GM19467 (cell line): Measurements from ENCODE around the gene KRTAP10-5.
"Not testable (repeated sequence)": the region's sequence is repeated elsewhere in the genome, so short reads cannot be mapped to it uniquely, and the experiment has no call there.

ENCODE experiments used
- ATAC-seq: cut with Tn5 transposase; IDR thresholded peaks from one replicate; pipeline ENCODE4 v1.9.1; 2021; ENCODE audit warnings: mild to moderate bottlenecking, moderate library complexity; ENCODE audit not compliant: unreplicated experiment

KRTAP10-5 gene

GRCh38 chr21:44552136-44552535 lies 28.3 kb downstream of the KRTAP10-5 start:
- no peak for ATAC-seq

DNA sequence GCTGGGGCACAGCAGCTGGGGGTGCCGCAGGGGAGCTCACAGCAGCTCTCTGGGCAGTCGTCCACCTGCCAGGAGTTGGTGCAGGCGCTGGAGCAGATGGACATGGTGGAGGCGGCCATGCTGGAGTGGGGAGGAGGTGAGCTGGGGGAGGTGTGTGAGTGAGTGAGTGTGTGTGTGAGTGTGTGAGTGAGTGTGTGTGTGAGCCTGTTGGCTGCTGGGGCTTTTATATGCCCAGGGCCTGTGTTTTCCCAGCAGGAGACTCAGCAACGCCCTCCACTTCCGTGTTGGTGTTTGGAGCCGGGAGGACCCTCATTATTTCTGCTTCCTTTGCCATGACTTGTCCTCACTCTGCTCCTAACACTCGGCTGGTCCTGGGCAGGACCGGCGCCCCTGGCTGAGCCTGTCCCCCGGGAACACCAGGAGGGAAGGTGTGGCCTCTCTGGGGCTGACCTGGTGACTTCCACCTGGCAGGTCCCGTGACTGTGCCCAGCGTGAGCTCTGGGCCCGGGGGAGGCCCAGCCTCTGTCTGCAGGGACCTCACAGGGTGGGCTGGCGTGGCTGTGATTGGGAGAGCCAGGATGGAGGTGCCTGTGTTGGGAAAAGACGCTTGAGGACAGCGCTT lies 29.0 kb downstream of the KRTAP10-5 start, which contains the start of gene KRTAP10-2:
KRTAP10-2 (minus strand) TSS at position 166 of the 622 bp plus-strand sequence; CDS start at position 119, 47 bp downstream.
- ATAC-seq: no peak

DNA sequence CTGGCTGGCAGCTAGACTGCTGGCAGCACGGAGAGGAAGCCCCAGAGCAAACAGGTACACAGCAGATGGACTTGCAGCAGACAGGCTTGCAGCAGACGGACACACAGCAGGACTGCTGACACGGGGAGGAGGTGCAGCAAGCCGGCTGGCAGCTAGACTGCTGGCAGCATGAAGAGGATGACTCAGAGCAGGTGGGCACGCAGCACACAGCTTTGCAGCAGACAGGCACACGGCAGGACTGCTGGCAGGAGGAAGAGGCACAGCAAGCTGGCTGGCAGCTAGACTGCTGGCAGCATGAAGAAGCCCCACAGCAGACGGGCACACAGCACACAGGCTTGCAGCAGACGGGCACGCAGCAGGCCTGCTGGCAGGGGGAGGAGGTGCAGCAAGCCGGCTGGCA lies 29.6 kb downstream of the KRTAP10-5 start:
- no peak for ATAC-seq

DNA sequence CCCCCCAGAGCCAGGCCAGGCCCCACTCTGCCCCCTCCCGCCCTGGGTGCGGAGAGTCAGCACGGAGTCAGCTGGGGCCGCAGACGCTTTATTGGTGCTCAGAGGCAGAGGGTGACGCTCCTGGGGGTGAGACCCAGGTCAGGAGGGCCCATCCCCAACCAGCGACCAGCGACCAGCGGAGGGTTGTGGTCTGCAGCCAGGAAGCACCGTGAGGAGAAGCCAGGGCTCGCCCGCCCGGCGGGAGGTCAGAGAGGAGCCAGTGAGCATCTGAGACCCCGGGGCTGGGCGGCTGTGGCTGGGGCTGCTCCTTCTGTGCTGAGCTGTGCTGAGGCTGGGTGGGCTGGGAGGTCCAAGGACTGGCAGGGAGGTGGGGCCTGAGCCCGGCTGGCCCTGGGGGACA lies 30.1 kb downstream of the KRTAP10-5 start:
- not testable (repeated sequence) for ATAC-seq

DNA sequence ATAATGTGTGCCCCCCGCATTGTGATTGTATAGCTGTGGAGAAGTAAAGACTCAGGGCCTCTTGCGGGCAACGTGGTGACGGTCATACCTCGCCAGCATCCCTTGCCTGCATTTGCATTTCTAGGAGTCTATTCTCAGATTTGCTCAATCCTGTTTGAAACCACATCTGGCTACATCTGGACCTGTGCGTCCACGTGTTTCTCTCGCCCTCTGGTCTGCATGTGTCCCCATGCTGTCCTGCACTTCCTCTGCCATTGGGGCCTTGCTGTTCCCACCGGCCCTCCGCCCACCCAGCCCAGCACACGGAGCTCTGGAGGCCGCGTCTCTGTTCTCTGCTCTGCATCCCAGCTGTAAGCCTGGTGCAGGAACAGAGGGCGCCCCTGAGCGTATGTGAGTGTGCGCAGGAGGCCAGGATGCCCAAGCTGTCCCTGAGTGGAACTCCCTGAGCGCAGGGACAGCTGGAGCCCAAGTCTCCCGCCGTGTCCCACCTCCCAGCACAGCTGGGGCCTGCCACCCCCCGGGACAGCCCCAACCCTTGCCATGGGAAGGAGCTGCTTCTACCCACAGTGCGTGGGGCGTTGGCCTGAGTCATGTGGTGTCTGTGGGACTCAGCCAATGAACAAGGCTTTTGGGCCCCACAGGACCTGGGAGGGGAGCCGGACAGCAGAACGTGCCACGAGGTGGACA lies 30.7 kb downstream of the KRTAP10-5 start:
- no peak for ATAC-seq

DNA sequence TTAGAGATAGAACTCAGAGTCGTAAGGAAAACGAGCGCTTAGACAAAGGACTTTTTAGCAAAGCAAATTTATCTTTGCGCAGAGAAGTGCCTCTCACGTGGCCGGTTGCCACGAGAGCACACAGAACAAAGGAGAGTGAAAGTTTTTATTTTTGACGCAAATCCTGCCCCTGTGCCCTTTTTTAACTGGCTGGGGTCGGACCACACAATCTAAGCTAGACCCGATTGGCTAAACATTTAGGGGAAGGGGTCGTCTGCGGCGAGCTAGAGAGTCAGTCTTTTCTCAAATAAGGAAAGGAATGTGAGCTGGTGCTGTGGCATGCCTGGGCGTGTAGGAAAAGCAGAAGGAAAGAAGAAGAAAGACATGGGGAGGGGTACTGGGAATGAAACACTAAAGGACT lies 31.5 kb downstream of the KRTAP10-5 start:
- no peak for ATAC-seq

DNA sequence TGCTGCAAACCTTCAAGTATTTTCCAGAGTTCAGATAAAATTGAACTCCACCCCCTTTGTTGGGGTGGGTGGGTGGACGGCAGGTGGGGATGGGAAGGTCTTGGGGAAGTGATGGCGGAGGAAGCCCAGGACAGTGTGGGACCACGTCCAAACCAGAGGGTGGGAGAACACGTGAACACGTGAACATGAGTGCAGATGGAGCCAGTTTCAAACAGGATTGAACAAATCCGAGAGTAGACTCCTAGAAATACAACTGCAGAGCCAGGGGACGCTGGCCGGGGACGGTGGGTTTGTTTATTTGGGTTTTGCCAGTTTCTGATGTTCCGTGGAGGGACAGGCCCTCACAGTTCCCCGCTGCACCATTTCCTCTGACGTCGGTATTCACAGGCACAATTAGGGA lies 32.0 kb downstream of the KRTAP10-5 start:
- no peak for ATAC-seq

DNA sequence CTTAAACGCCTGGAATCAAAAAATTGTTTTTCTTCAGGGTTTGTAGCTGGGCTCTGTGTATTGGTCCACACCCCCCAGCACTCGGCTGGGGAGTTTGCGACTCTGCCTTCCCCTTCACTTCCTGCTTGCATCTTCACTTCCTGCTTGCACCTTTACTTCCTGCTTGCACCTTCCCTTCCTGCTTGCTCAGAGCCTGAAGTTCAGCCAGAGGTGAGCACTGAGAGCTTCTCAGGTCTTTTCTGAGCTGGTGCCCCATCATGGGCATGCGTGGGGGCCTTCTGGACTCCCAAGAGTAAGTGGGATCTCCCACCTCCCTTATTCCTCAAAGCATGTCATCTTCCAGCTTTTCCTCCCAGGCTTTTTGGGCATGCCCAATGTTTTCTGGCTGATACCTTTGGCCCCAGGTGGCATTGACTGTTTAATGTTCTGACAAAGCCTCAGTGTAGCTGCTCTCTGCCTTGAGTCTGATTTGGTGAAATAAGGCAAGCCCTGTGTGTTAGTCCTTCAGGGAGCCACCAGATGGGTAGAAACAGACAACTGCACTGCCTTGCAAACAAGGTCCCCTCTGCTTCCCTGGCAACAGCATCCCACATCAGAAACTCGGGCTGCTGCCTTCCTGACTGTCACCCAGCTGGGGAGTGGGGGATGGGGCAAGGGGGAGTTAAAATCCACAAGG lies 32.6 kb downstream of the KRTAP10-5 start:
- ATAC-seq: no peak

GRCh38 chr21:44544566-44544965 lies 35.8 kb downstream of the KRTAP10-5 start:
- ATAC-seq: no peak

DNA sequence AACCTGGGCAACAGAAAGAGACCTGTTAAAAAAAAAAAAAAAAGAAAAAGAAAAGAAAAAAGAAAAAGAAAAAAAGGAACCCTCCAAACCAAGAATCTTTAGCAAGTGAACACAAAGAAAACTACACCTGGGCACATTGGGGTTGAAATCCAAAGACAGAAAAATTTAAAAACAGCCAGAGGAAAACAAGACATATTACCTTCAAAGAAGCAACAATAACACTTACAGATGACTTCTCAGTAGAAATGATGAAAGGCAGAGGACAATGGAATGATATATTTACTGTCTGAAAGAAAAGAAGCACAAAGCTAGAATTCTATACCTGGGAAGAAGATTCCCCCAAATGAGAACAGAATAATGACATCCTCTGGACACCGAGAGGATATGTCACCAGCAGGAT lies 37.7 kb downstream of the KRTAP10-5 start:
- no peak for ATAC-seq

DNA sequence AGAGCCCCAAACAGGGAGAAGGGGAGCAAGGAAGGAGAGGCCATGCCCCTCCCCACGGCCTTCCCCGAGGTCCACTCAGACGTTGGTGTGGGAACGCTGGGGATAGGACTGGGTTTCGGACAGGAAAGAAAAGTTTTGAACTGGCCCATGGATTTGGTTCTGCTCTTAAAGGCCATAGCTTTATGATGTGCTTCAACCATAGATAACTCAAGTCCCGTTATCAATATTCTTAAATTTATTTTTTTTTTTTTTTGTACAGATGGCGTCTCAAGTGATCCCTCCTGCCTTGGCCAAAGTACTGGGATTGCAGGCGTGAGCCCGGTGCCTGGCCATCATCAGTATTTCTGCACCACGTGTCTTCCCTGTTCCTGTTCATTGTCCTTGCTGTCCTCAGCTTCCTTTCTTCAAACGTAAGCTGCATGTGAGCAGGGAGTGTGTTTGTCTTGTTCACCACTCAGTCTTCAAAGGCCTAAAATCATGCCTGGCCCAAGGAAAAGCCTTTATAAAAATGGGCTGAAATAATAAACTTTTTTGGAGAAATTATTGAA lies 39.6 kb downstream of the KRTAP10-5 start:
- ATAC-seq: no peak

- ATAC-seq: no peak
Measured at GRCh38 chr21:44539991-44540666, 40.3 kb downstream of the KRTAP10-5 start, which contains the start of gene KRTAP10-1. KRTAP10-1 (minus strand) TSS chr21:44540195; CDS start chr21:44540150, 45 bp downstream.

DNA sequence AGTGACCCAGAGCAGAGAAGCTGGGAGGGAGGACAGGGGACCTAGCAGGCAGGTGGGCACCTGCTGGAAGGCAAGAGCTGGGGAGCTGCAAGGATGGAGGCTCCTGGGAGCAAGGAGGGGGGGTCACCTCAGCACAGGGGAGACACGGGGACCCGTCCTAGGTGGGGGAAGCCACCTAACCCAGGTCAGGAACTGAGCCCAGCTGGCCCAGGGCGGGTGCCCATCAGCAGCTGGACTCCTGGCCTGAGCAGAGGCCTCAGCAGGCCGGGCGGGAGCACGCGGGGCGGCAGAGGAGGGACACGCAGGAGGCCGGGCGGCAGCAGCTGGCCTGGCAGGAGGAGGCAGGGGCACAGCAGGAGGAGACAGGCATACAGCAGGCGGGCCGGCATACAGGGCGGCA lies 41.4 kb downstream of the KRTAP10-5 start:
- ATAC-seq: no peak

GRCh38 chr21:44537930-44538911 lies 42.2 kb downstream of the KRTAP10-5 start:
- ATAC-seq: no peak

DNA sequence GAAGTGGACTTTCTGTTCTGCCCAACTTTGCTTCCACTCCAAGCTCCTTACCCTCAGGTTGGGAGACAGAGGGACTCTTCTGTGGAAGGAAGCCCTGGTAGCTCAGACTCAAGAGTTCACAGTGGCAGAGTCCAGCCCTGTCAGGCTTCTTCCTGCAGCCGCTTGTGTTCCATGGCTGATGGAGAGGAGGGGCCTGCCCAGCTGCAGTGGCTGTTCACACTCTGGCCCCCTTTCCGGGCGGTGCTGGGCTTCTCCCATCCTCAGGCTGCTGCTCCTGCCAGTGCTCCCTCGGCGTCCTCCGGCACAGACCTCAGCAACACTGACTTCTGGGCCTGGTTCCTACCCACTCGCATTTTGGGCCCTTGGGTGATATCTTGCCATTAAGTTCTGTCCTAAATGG lies 44.4 kb downstream of the KRTAP10-5 start:
- ATAC-seq: no peak

- no peak for ATAC-seq
Measured at GRCh38 chr21:44534688-44535087, 45.7 kb downstream of the KRTAP10-5 start.

DNA sequence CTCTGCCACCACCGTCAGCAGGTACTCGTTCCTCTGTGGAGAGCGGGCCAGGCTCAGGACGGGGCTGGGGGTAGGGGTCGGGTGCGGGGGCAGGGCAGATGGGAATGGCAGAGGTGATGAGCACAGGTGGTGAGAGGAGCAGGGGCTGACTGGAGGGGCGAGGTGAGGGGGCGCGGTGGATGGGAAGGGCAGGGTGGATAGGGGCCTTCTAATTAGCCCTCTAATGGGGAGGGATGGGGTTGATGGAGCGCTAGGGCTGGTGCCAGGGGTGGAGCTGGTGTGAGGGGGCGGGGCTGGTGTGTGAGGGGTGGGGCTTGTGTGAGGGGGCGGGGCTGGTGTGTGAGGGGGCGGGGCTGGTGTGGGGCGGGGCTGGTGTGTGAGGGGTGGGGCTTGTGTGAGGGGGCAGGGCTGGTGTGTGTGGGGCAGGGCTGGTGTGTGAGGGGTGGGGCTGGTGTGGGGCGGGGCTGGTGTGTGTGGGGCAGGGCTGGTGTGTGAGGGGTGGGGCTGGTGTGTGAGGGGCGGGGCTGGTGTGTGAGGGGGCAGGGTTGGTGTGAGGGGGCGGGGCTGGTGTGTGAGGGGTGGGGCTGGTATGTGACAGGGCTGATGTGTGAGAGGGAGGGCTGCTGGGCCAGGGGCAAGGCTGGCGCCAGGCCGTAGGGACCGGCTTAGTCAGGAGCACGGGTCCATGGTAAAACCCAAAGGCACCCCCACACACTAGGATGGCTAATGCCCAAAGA lies 46.3 kb downstream of the KRTAP10-5 start:
- ATAC-seq: no peak

DNA sequence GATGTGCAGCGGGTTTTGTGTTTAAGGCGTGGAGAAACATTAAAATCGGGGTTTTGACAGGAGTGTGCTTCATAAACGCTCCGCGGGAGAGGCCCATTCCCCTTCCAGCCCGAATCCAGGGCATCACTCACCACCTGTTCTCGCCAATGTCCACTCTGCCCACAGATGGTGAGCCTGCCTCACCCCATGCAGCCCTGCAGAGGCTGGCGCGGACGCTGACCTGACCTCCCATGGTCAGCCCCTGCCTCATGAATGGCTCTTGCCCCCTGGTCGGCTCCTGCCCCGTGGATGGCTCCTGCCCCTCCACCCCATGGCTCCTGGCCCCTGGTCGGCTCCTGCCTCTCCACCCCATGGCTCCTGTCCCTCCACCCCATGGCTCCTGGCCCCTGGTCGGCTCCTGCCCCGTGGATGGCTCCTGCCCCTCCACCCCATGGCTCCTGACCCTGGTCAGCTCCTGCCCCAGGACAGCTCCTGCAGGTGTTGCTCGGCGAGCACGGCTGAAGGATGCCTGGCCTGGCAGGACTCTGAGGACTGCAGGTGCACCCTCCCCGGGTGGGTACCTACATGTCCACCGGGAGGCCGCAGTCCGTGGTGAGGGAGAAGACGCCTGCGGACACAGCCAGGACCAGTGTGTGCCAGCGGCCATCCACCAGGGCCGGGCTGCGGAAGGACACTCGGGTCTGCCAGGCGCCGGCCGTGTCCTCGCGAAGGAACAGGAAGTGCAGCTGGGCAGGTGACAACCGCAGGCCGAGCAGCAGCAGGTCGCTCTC lies 47.1 kb downstream of the KRTAP10-5 start:
- no peak for ATAC-seq
